Esophagus squamous epithelium (tissue), 4 donors: ENCODE data around the gene CCDC181.

ENCODE experiments used
- CTCF ChIP-seq, 6 experiments: fragments of 450-650 bp in 4 of 6; fragments of 200-600 bp in 2 of 6; sonication (generic) in 2 of 6; IDR thresholded peaks; one replicate each; pipeline ENCODE4 v1.5.1; 2016 to 2019; ENCODE audit warnings: antibody characterized with exemption in 6 of 6, mild to moderate bottlenecking in 4 of 6, moderate library complexity in 4 of 6
- POLR2A ChIP-seq, 4 donors: fragments of 450-650 bp; IDR thresholded peaks; one replicate each; pipeline ENCODE4 v1.6.1; 2017; ENCODE audit warnings: antibody characterized with exemption in 4 of 4, mild to moderate bottlenecking in 4 of 4, moderate library complexity in 3 of 4

GRCh38 chr1:169475806-169476387, 48.6 kb upstream of the CCDC181 start:
- TF ChIP-seq CTCF (IDR thresholded peaks at IDR 0.05) (no peak), POLR2A (IDR thresholded peaks at IDR 0.05) (no peak)
